GM20000 (cell line): ENCODE measurements around the gene ROS1.
"Not testable (repeated sequence)": the region's sequence is repeated elsewhere in the genome, so short reads cannot be mapped to it uniquely, and the experiment has no call there.

Experiments used
- DNase-seq: peaks from one replicate; pipeline ENCODE4 v3.0.0; 2012; ENCODE audit warnings: low spot score
- CTCF ChIP-seq: IDR thresholded peaks from 2 replicates; pipeline ENCODE4 v1.5.1; 2012; ENCODE audit warnings: mild to moderate bottlenecking, control low read depth; ENCODE audit errors: extremely low read depth, missing control alignments

The ROS1 gene

GRCh38 chr6:117425431-117426153 is at the start of gene ROS1:
Gene ROS1 (minus strand): TSS chr6:117425942. CDS start chr6:117425656, 286 bp downstream.
- DNase-seq = no peak
- no peak for TF ChIP-seq CTCF

GRCh38 chr6:117473401-117473800 is 47.7 kb upstream of the ROS1 start:
- DNase-seq = no peak
- no peak for TF ChIP-seq CTCF

GRCh38 chr6:117472667-117473066 is 46.9 kb upstream of the ROS1 start:
- TF ChIP-seq CTCF = no peak
- no peak for DNase-seq

- no peak for TF ChIP-seq CTCF
- DNase-seq = no peak
These were observed 44.0 kb upstream of the ROS1 start for GRCh38 chr6:117469791-117470190.

GRCh38 chr6:117469356-117469755 is 43.6 kb upstream of the ROS1 start:
- no peak for TF ChIP-seq CTCF
- no peak for DNase-seq

GRCh38 chr6:117468527-117468926 is 42.8 kb upstream of the ROS1 start:
- DNase-seq = not testable (repeated sequence)

- TF ChIP-seq CTCF = no peak
- no peak for DNase-seq
These were observed 42.1 kb upstream of the ROS1 start for GRCh38 chr6:117467876-117468275.

- no peak for DNase-seq
- TF ChIP-seq CTCF = no peak
These were observed 39.9 kb upstream of the ROS1 start for GRCh38 chr6:117465691-117466090.
